ENCODE measurements around the gene GOLGA8T.
"Not testable (repeated sequence)": the region's sequence is repeated elsewhere in the genome, so short reads cannot be mapped to it uniquely, and the experiment has no call there.

DNA sequence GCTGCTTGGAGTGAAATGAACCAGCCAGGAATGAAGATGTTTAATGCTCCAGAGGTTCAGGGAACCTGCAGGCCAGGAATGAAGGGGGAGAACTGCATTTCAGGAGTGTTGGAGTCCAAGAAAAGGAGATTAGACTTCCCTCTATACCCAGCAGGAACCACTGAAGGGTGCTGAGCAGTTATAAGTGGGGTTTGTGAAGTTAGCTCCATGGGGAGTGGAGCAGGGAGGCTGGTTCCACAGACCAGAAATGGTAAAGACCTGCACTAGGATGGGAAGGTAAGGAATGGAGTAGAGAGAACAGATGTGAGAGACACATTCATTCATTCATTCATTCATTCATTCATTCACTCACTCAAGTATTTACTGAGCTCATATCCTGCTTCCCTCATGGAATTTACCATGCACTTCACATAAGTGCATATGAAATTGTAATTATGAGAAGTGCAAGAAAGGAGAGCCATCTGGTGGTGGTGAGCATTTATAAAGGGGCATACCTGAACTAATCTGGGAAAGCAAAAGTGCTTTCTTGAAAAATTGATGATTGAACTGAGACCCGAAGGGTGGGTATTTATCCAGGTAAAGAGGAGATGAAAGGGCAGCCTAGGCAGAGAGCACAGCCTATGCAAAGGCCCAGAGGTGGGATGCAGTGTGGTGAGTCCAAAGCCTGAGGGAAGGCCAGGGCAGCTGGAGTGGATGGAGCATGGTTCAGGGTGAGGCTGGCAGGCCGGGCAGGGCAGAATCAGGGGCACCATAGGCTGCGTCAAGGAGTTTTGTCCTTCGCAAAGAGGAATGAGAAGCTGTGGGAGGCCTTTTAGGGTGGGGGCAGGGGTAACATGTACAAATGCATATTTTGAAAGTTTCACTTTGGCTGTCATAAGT is 27.9 kb downstream of the GOLGA8T start:
- TF ChIP-seq, protein P1, sequence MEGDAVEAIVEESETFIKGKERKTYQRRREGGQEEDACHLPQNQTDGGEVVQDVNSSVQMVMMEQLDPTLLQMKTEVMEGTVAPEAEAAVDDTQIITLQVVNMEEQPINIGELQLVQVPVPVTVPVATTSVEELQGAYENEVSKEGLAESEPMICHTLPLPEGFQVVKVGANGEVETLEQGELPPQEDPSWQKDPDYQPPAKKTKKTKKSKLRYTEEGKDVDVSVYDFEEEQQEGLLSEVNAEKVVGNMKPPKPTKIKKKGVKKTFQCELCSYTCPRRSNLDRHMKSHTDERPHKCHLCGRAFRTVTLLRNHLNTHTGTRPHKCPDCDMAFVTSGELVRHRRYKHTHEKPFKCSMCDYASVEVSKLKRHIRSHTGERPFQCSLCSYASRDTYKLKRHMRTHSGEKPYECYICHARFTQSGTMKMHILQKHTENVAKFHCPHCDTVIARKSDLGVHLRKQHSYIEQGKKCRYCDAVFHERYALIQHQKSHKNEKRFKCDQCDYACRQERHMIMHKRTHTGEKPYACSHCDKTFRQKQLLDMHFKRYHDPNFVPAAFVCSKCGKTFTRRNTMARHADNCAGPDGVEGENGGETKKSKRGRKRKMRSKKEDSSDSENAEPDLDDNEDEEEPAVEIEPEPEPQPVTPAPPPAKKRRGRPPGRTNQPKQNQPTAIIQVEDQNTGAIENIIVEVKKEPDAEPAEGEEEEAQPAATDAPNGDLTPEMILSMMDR (IDR thresholded peaks at IDR 0.05) = not testable (repeated sequence)
- not testable (repeated sequence) for TF ChIP-seq POLR2A (IDR thresholded peaks at IDR 0.05)
